Gastrocnemius medialis (tissue), 4 donors: ENCODE results near the gene MAP3K19. TPM values are rescaled to one million over a fixed set of nuclear protein-coding genes. Genes with fewer than 3 reads are reported as not detected.

Experiments
- ATAC-seq, 2 donors: fragments of 150-250 bp; one replicate each; pipeline ENCODE4 v1.9.1; 2016
- DNase-seq, 2 donors: peaks; one replicate each; pipeline ENCODE4 v3.0.0-alpha.2; 2019
- H3K27ac ChIP-seq, 4 donors: fragments of 200-600 bp; sonication (generic); 1 replicate in 1 of 4; 2 replicates in 3 of 4; pipeline ENCODE4 v1.5.1; 2016 to 2018; ENCODE audit warnings: mild to moderate bottlenecking in 2 of 4, moderate library complexity in 1 of 4
- H3K27me3 ChIP-seq, 3 donors: fragments of 200-600 bp; sonication (generic) in 2 of 3; 1 replicate in 1 of 3; 2 replicates in 2 of 3; pipeline versions ENCODE4 v1.5.1 to v1.6.0; 2016 to 2019; ENCODE audit warnings: mild to moderate bottlenecking in 1 of 3, moderate library complexity in 1 of 3
- H3K36me3 ChIP-seq, 2 donors: fragments of 200-600 bp; sonication (generic) in 1 of 2; one replicate each; pipeline ENCODE4 v1.5.1; 2017 to 2018
- H3K4me1 ChIP-seq, 2 donors: fragments of 200-600 bp; sonication (generic) in 1 of 2; one replicate each; pipeline ENCODE4 v1.5.1; 2016 to 2017; ENCODE audit warnings: mild to moderate bottlenecking in 2 of 2
- H3K4me3 ChIP-seq, 4 donors: fragments of 200-600 bp; sonication (generic) in 3 of 4; 1 replicate in 1 of 4; 2 replicates in 3 of 4; pipeline ENCODE4 v1.5.1; 2016 to 2019; ENCODE audit warnings: mild to moderate bottlenecking in 2 of 4
- H3K9me3 ChIP-seq, 3 donors: fragments of 200-600 bp; sonication (generic) in 2 of 3; 1 replicate in 1 of 3; 2 replicates in 2 of 3; pipeline ENCODE4 v1.5.1; 2016 to 2019
- CTCF ChIP-seq, 5 experiments: fragments of 450-650 bp in 3 of 5; fragments of 200-600 bp in 2 of 5; sonication (generic) in 2 of 5; IDR thresholded peaks in 4 of 5; conservative IDR thresholded peaks in 1 of 5; 1 replicate in 4 of 5; 2 replicates in 1 of 5; pipeline ENCODE4 v1.5.1; 2016 to 2019; ENCODE audit warnings: antibody characterized with exemption in 5 of 5, mild to moderate bottlenecking in 3 of 5, moderate library complexity in 3 of 5
- POLR2A ChIP-seq, 2 donors: fragments of 450-650 bp; IDR thresholded peaks; one replicate each; pipeline ENCODE4 v1.6.1; 2017; ENCODE audit warnings: antibody characterized with exemption in 2 of 2, mild to moderate bottlenecking in 2 of 2, moderate library complexity in 2 of 2
- in situ Hi-C, 4 donors: fragments of 200-750 bp; cut with MboI; loops; one replicate each; pipeline versions ENCODE4 v1.15.0 to v1.8.0; 2017; ENCODE audit warnings: low sequenced_read_pairs in 4 of 4
- intact Hi-C: fragments of 100-400 bp; cut with DNase I; formaldehyde crosslinking; loops from one replicate; pipeline ENCODE4 v1.15.1; 2023; ENCODE audit warnings: low total_unique reads
- total RNA-seq, 4 donors: library from RNA; depleted of rRNA; stranded (reverse); fragments of >200 nt; gene quantifications; one replicate each; pipeline versions ENCODE4 v1.1.0 to v1.2.3, GENCODE V29; 2016

MAP3K19 gene
- total RNA-seq, 4 donors from 2014 or later = not detected

- Histone ChIP-seq H3K27ac (no peak overlapping the region), H3K27me3 (no peaks in the 10 kb centered on the region), H3K4me3 (no peak overlapping the region), H3K4me1 (no peaks in the 10 kb centered on the region), H3K9me3 (no peaks in the 10 kb centered on the region), H3K36me3 (no peaks in the 10 kb centered on the region)
- DNase-seq = no peak
- in situ Hi-C loops = no loop called here
- ATAC-seq = no peak
- intact Hi-C loops = no loop called here
- no peak for TF ChIP-seq CTCF (IDR thresholded peaks at IDR 0.05 in 4 of 5, conservative IDR thresholded peaks at IDR 0.05 in 1 of 5)
- no peak for TF ChIP-seq POLR2A (IDR thresholded peaks at IDR 0.05)
These were observed 31.2 kb upstream of the MAP3K19 start for GRCh38 chr2:135078417-135078816.

- intact Hi-C loops (no loop called here), in situ Hi-C loops (no loop called here)
- ATAC-seq = no peak
These were observed 29.3 kb upstream of the MAP3K19 start for GRCh38 chr2:135076556-135076955.

GRCh38 chr2:135074216-135074615 is 27.0 kb upstream of the MAP3K19 start:
- Histone ChIP-seq H3K27ac (no peak overlapping the region), H3K27me3 (no peaks in the 10 kb centered on the region), H3K4me3 (no peak overlapping the region), H3K4me1 (no peaks in the 10 kb centered on the region), H3K36me3 (no peaks in the 10 kb centered on the region), H3K9me3 (no peaks in the 10 kb centered on the region)
- in situ Hi-C loops (no loop called here), intact Hi-C loops (no loop called here)
- ATAC-seq = no peak
- no peak for DNase-seq
- TF ChIP-seq POLR2A (IDR thresholded peaks at IDR 0.05) (no peak), CTCF (IDR thresholded peaks at IDR 0.05 in 4 of 5, conservative IDR thresholded peaks at IDR 0.05 in 1 of 5) (no peak)

More at GRCh38 chr2:135076556-135076955, 29.3 kb upstream of the MAP3K19 start:
- H3K9me3 ChIP-seq = no peaks in the 10 kb centered on the region
- H3K27me3 ChIP-seq = no peaks in the 10 kb centered on the region
- no peaks in the 10 kb centered on the region for H3K4me1 ChIP-seq
- DNase-seq = no peak
- TF ChIP-seq POLR2A (IDR thresholded peaks at IDR 0.05) (no peak), CTCF (IDR thresholded peaks at IDR 0.05 in 4 of 5, conservative IDR thresholded peaks at IDR 0.05 in 1 of 5) (no peak)
- H3K27ac ChIP-seq = no peak overlapping the region
- no peak overlapping the region for H3K4me3 ChIP-seq
- no peaks in the 10 kb centered on the region for H3K36me3 ChIP-seq

DNA sequence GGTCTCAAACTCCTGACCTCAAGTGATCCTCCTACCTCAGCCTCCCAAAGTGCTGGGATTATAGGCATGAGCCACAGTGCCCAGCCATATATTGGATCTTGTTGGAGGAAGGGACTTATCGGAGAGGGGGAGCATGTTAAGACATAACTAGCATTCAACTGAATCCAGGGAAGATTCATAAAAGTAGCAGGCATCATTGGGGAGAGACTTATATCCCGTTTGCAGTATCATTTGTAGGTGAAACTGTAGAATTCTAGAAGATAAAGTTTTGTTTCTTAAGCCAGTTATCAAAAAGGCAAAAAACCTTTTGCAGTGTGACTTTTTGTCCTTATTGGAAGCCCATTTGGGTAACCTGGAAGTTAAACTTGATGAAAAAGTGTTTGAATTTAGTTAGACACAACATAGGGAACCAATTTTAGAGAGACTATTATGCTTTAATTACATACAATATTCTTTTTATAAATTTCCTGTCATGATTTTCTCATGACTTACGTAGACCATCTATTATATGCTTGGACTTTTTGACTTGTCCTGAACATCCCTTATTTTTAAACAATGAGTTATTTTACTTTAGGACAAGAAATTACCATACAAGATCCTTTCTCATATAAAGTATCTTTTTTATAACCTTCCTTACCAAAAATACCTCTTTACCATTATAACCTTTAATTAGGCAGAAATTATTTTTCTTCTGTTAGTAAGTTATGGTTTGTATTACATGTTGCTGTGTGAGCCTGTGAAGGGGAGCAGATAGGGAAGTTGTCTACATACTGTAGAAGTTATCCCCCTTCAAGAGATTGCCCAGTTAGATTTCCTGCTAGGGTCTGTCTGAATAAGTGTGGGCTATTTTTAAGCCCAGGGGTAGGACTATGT is 25.1 kb upstream of the MAP3K19 start:
- Histone ChIP-seq H3K4me1 (no peaks in the 10 kb centered on the region), H3K27ac (no peak overlapping the region), H3K36me3 (no peaks in the 10 kb centered on the region), H3K27me3 (no peaks in the 10 kb centered on the region), H3K9me3 (no peaks in the 10 kb centered on the region), H3K4me3 (no peak overlapping the region)
- ATAC-seq (no peak), DNase-seq (no peak)
- in situ Hi-C loops = no loop called here
- TF ChIP-seq CTCF (IDR thresholded peaks at IDR 0.05 in 4 of 5, conservative IDR thresholded peaks at IDR 0.05 in 1 of 5) = no peak
- no peak for TF ChIP-seq POLR2A (IDR thresholded peaks at IDR 0.05)
- intact Hi-C loops = no loop called here
